ENCODE measurements around the gene BLOC1S3. TPM values are rescaled to one million over a fixed set of nuclear protein-coding genes. Genes with fewer than 3 reads are reported as not detected.

BLOC1S3 gene
- total RNA-seq, 1 experiment from 2014 or later = 11.5 TPM

- Histone ChIP-seq H3K27ac (no peak within 1 kb of the TSS), H3K27me3 (ENCODE audit: insufficient read depth, low read depth) (no peaks in the 10 kb centered on the region), H2AFZ (no peak within 1 kb of the TSS), H3K4me1 (replicated peaks; ENCODE audit: insufficient read depth) (peaks cover 32% of the 10 kb centered on the region), H4K20me1 (ENCODE audit: insufficient read depth) (0 out of 2 replicates have a peak, but pooled peaks cover 8% of the 10 kb centered on the region), H3F3A (ENCODE audit: insufficient read depth, low read depth) (peaks cover 15% of the 10 kb centered on the region), H3K4me3 (no peak within 1 kb of the TSS), H3K36me3 (ENCODE audit: low read depth) (no peaks in the 10 kb centered on the region), H3K9me2 (ENCODE audit: insufficient read depth) (no peaks in the 10 kb centered on the region), H3K4me2 (peak within 1 kb of the TSS; percentile 63), H3K79me2 (ENCODE audit: low read depth) (no peaks in the 10 kb centered on the region), H3K9me3 (ENCODE audit: insufficient read depth, low read depth) (no peaks in the 10 kb centered on the region)
- intact Hi-C loops (cut with micrococcal nuclease; ENCODE audit: unreplicated experiment) = no loop called here
- DNase-seq = peak; percentile 66 to 84
- BruUV-seq (replicated peaks) = no TSS peak
- POLR2A ChIA-PET (ENCODE audit: unreplicated experiment) = no interaction called here
- CTCF ChIA-PET = no interaction called here
- TF ChIP-seq EZH2 (IDR thresholded peaks at IDR 0.05; ENCODE audit: low read depth) (no peak), CTCF (conservative IDR thresholded peaks at IDR 0.05) (no peak)
Measured at GRCh38 chr19:45160870-45161737, 17.5 kb upstream of the BLOC1S3 start, which contains the start of gene NKPD1. Gene NKPD1, minus strand, starts transcription at chr19:45160982. Its CDS starts 832 bp downstream, at chr19:45160150.

DNA sequence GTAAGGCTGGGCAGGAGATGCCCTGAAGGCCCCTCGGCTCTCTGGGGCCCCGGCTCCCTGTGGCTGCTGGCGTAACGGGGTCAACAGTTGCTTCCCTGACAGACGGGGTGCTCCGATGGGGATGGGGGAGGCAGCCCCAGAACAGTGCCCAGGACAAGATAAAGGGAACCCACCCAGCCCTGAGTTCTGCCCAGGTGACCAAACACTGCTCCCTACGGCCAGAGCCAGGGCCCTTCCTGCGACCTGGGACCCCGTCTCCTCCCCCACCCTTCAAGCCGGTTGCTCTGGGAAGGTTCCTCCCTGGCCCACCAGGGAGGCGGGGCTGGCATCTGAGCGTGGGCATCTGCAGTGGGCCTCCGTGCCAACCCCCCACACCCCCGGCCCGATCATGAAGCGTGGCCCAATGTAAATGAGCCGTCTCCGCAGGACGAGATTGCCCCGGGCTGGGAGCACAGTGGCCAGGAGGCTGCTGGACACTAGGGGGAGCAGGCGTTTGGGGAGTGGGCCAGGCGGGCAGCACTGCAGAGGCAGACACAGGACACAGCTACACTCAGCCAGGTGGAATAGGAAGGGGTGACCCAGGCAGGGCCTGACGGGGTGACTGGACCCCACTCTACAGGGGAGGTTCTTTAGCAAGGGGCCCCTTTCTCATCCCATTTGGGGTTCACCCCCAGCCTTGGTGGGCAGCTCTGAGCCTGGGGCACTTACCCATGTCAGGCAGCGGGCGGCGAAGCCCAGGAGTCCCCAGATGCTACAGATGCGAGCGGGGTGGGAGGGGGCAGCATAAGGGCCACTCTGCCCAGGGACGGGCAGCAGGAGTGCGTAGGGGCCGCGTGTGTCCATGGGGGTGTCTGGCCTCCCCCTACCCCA, 16.6 kb upstream of the BLOC1S3 start:
- Histone ChIP-seq H3K4me2 (no peak overlapping the region), H3K4me3 (no peak overlapping the region), H3K4me1 (replicated peaks; ENCODE audit: insufficient read depth) (peaks cover 23% of the 10 kb centered on the region), H3K9me2 (ENCODE audit: insufficient read depth) (no peaks in the 10 kb centered on the region), H3K79me2 (ENCODE audit: low read depth) (no peaks in the 10 kb centered on the region), H3K27me3 (ENCODE audit: insufficient read depth, low read depth) (no peaks in the 10 kb centered on the region), H4K20me1 (ENCODE audit: insufficient read depth) (0 out of 2 replicates have a peak, but pooled peaks cover 9% of the 10 kb centered on the region), H3K36me3 (ENCODE audit: low read depth) (no peaks in the 10 kb centered on the region), H3K27ac (no peak overlapping the region), H3K9me3 (ENCODE audit: insufficient read depth, low read depth) (no peaks in the 10 kb centered on the region), H2AFZ (no peak overlapping the region), H3F3A (ENCODE audit: insufficient read depth, low read depth) (peaks cover 13% of the 10 kb centered on the region)
- ChIA-PET POLR2A (ENCODE audit: unreplicated experiment) (interaction anchor here (0.6 kb wide), 1 partner anchor 14 kb away, joined by 3 read pairs; no protein-coding TSS in a partner anchor), CTCF (no interaction called here)
- TF ChIP-seq CTCF (conservative IDR thresholded peaks at IDR 0.05) (peak; percentile 57; the same call in 1 of the 2 replicates), EZH2 (IDR thresholded peaks at IDR 0.05; ENCODE audit: low read depth) (no peak)
- BruUV-seq (replicated peaks) = no TSS peak
- no peak for DNase-seq
- intact Hi-C loops (cut with micrococcal nuclease; ENCODE audit: unreplicated experiment) = no loop called here

DNA sequence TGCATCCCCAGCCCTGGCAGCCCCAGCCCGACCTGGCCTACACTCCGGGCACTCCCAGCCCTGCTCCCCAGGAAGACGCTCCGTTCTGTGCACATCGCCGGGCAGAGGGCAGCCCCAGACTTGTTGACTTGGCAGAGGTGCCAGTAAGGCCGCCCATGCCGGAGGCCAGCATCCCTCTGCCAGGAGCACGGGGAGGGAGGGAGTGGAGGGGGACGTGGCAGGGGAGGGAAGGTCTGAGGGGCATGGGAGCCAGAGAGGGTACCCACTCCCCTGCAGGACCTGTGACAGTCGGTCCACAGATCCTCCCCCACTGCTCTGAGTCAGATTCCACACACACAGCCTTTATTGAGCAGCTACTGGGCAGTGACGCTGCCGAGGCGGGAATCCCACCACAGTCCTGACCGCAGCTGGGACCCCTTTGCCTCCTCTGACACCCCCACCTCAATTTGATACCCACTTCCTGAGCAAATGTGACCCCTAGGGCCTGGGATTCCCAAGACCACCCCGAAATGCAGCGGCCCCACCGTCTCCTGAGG, 15.9 kb upstream of the BLOC1S3 start:
- H3K9me2 ChIP-seq (ENCODE audit: insufficient read depth) = no peaks in the 10 kb centered on the region
- TF ChIP-seq CTCF (conservative IDR thresholded peaks at IDR 0.05) (no peak), EZH2 (IDR thresholded peaks at IDR 0.05; ENCODE audit: low read depth) (no peak)
- no peak overlapping the region for H3K4me3 ChIP-seq
- no peaks in the 10 kb centered on the region for H3K27me3 ChIP-seq (ENCODE audit: insufficient read depth, low read depth)
- BruUV-seq (replicated peaks) = no TSS peak
- H3K4me1 ChIP-seq (replicated peaks; ENCODE audit: insufficient read depth) = peaks cover 18% of the 10 kb centered on the region
- no peaks in the 10 kb centered on the region for H3K36me3 ChIP-seq (ENCODE audit: low read depth)
- CTCF ChIA-PET = no interaction called here
- POLR2A ChIA-PET (ENCODE audit: unreplicated experiment) = interaction anchor here (0.6 kb wide), 1 partner anchor 13 kb away, joined by 3 read pairs; no protein-coding TSS in a partner anchor
- no peak overlapping the region for H2AFZ ChIP-seq
- H4K20me1 ChIP-seq (ENCODE audit: insufficient read depth) = 0 out of 2 replicates have a peak, but pooled peaks cover 14% of the 10 kb centered on the region
- DNase-seq = no peak
- peaks cover 7% of the 10 kb centered on the region for H3F3A ChIP-seq (ENCODE audit: insufficient read depth, low read depth)
- no peak overlapping the region for H3K4me2 ChIP-seq
- no peaks in the 10 kb centered on the region for H3K9me3 ChIP-seq (ENCODE audit: insufficient read depth, low read depth)
- intact Hi-C loops (cut with micrococcal nuclease; ENCODE audit: unreplicated experiment) = no loop called here
- H3K27ac ChIP-seq = no peak overlapping the region
- H3K79me2 ChIP-seq (ENCODE audit: low read depth) = no peaks in the 10 kb centered on the region
